Measurements from ENCODE around the gene TAMALIN.

TAMALIN gene

DNA sequence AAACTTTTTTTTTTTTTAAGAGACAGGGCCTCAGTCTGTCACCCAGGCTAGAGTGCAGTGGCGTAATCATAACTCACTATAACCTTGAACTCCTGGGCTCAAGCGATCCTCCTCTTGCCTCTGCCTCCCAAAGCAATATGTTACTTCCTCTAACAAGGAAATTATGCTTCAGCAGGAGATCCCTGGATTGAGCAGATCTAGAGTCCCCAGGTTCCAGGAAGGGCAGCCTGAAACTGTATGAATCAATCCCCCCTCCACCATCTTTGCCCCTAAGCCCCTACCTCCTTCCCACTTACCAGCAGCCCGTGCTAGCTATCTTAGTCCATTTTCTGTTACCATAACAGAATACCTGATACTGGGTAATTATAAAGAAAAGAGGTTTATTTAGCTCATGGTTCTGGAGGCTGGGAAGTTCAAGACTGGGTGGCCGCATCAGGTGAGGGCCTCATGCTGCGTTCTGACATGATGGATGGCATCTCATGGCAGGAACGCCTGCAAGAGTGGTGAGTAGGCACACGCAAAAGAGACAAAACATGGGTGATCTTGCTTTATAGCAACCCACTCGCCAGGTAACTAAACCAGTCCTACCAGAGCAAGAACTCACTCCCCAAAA is 5.0 kb downstream of the TAMALIN start:
- TF ChIP-seq, protein P1, sequence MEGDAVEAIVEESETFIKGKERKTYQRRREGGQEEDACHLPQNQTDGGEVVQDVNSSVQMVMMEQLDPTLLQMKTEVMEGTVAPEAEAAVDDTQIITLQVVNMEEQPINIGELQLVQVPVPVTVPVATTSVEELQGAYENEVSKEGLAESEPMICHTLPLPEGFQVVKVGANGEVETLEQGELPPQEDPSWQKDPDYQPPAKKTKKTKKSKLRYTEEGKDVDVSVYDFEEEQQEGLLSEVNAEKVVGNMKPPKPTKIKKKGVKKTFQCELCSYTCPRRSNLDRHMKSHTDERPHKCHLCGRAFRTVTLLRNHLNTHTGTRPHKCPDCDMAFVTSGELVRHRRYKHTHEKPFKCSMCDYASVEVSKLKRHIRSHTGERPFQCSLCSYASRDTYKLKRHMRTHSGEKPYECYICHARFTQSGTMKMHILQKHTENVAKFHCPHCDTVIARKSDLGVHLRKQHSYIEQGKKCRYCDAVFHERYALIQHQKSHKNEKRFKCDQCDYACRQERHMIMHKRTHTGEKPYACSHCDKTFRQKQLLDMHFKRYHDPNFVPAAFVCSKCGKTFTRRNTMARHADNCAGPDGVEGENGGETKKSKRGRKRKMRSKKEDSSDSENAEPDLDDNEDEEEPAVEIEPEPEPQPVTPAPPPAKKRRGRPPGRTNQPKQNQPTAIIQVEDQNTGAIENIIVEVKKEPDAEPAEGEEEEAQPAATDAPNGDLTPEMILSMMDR (conservative IDR thresholded peaks at IDR 0.05; ENCODE audit: low read depth, low read length), result no peak
- DNase-seq (ENCODE audit: low read depth), result no peak
- H3K4me3 ChIP-seq (ENCODE audit: low read depth, low read length), result no peak overlapping the region

DNA sequence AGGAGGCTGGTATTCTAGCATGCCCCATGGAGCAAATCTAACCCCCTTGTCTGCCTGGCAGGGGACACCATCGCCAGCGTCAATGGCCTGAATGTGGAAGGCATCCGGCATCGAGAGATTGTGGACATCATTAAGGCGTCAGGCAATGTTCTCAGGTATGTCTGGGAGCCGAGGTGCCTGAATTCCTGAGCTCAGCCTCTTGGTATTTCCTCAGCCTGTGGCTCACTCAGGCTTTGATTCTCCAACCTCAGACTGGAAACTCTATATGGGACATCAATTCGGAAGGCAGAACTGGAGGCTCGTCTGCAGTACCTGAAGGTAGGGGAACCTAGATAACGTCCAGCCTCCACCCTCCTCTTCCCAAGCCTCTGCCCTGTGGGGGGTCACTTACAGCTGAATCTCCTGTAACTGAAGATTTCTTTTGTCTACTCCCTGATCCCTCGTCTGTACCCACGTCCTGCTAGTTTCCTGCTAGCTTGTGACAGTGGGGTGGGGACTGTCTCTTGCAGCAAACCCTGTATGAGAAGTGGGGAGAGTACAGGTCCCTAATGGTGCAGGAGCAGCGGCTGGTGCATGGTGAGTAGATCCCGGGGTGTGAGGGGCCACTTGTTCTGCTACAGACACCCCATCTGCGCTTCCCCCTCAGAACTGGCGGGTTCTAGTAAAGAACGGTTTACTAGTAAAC is 7.0 kb downstream of the TAMALIN start:
- H3K4me3 ChIP-seq (ENCODE audit: low read depth, low read length), result no peak overlapping the region
- no peak for DNase-seq (ENCODE audit: low read depth)
- TF ChIP-seq, protein P1 (conservative IDR thresholded peaks at IDR 0.05; ENCODE audit: low read depth, low read length), result no peak

DNA sequence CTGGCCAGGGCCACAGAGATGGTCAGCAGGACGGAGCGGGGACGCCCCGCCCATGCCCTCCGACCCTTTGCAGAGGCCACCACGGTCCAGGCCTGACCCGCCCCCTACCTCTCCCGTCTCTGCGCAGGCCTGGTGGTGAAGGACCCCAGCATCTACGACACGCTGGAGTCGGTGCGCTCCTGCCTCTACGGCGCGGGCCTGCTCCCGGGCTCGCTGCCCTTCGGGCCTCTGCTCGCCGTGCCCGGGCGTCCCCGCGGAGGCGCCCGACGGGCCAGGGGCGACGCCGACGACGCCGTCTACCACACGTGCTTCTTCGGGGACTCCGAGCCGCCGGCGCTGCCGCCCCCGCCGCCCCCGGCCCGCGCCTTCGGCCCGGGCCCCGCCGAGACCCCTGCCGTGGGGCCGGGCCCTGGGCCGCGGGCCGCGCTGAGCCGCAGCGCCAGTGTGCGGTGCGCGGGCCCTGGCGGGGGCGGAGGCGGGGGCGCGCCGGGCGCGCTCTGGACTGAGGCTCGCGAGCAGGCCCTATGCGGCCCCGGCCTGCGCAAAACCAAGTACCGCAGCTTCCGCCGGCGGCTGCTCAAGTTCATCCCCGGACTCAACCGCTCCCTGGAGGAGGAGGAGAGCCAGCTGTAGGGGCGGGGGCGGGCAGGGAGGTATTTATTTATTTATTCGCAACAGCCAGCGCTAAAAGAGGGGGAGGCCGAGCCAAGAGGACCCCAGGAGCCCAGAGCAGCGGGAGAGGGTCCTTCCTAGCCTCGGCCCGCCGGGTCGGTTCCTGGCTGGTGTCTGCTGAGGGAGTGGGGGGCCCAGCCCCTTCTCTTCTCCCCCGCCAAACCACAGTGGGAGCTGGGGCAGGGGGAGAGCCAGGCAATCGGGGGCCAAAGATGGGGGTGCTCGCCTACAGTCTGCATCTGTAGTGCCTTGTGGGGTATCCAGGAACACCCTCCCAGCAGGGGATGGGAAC is 8.1 kb downstream of the TAMALIN start:
- peak; percentile 57 for DNase-seq (ENCODE audit: low read depth)
- H3K4me3 ChIP-seq (ENCODE audit: low read depth, low read length), result no peak overlapping the region

DNA sequence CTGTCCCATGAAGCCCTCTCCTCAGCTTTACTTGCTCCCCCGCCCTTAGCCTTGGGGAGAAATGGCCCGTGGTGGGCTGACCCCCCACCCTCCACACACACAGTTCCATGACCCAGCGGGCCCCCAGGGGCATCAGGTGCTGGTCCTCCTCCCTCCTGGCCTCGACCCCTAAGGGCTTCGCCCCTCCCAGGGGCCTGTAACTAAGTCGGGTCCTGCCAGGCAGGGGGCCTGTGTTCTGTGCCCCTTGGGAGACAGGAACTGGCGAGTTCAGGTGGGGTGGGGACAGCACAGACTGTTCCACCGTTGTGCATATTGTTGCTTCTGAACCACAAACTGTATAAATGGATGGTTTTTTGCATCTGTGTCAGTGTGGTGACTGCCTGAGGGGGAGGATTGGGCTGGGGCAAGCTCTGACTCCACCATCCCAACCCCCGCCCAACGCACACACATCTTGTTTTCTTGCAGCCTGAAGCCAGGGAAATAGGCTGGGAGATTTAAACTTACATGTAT is 8.8 kb downstream of the TAMALIN start:
- DNase-seq (ENCODE audit: low read depth), result no peak

More for the DNA sequence above, 8.1 kb downstream of the TAMALIN start:
- TF ChIP-seq, protein P1 (conservative IDR thresholded peaks at IDR 0.05; ENCODE audit: low read depth, low read length), result no peak

DNA sequence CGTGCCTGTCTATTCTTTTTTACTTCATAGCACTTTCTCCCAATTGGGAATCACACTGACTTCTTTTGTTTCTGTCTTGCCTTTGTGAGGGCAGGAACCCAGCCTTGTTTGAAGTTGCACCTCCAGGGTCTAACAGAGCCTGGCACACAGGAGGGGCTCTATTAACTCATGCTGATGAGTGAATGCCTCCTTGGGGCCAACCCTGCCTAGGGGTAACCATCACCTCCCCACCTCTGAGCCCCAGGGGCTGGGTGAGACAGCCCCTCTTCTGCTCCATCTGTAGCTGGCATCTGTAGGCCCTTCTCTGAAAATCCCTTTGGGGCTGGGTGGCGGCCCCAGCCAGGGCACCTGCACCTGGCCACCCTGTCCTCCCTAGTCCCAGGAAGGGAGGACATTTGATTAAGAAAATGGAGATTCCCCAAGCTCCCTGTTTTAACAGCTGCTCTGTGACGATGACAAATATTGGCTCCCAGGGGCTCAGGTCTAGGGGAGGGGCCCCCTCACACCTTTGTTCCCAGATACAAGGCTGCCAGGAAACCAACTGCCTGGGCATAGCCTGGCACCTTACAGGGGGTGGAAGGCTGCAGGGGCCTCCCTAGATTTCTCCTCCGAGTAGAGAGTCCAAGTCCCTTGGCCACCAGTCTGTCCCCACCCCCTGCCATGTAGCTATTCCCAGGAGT is 11.8 kb downstream of the TAMALIN start:
- no peak overlapping the region for H3K4me3 ChIP-seq (ENCODE audit: low read depth, low read length)
- DNase-seq (ENCODE audit: low read depth), result no peak
- TF ChIP-seq, protein P1 (conservative IDR thresholded peaks at IDR 0.05; ENCODE audit: low read depth, low read length), result no peak

More for the DNA sequence above, 8.8 kb downstream of the TAMALIN start:
- TF ChIP-seq, protein P1 (conservative IDR thresholded peaks at IDR 0.05; ENCODE audit: low read depth, low read length), result no peak
- no peak overlapping the region for H3K4me3 ChIP-seq (ENCODE audit: low read depth, low read length)

DNA sequence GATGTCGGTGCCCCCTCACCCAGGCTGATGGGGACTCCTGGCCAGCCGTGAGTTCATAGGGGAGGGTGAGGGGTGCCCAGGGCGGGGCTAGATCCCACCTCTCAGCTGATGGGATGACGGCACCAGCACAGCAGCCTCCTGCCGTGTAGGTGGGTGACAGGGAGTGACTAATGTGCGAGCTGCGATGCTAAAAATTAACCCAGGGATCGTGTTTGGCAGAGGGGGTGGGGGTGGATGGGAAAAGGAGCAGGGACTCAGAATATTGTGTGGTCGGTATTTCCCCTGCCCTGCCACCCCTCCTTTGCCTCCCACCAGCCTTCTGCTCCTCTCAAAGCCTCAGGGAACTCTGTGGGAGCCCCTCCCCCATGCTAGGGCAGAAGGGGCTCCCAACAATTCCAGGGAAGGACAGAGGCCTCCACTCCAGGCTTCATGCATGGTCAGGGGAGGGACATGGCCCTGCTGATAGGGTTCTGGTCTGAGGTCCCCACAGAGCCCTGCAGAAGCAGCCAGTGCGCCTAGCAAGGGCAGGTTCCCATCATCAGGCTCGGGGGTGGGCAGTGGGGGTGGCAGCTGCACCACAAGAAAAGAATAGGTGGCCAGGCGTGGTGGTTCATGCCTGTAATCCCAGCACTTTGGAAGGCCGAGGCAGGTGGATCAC is 12.5 kb downstream of the TAMALIN start:
- TF ChIP-seq, protein P1 (conservative IDR thresholded peaks at IDR 0.05; ENCODE audit: low read depth, low read length), result no peak
- no peak for DNase-seq (ENCODE audit: low read depth)

More for the DNA sequence above, 12.5 kb downstream of the TAMALIN start:
- H3K4me3 ChIP-seq (ENCODE audit: low read depth, low read length), result no peak overlapping the region
